Measurements from ENCODE around the gene ARFGAP3. TPM values are rescaled to one million over a fixed set of nuclear protein-coding genes. Genes with fewer than 3 reads are reported as not detected.
A peak's percentile ranks its signal among the peaks of the same experiment; 100 is the strongest.

Gene ARFGAP3
- total RNA-seq, 4 donors from 2014 or later, result 40.6 to 67.9 (median 49.1) TPM

- 75 to 79% methylated on average over 2 to 3 of the region's 14 CpGs for whole genome bisulfite sequencing, 2 donors (ENCODE audit: low coverage in 1 of 2)
- H3K4me1 ChIP-seq, result peaks cover 0 to 16% (median 5%) of the 10 kb centered on the region in 3 donors
- no peaks in the 10 kb centered on the region for H3K27me3 ChIP-seq
- TF ChIP-seq POLR2AphosphoS5 (IDR thresholded peaks at IDR 0.05) (no peak), POLR2A (IDR thresholded peaks at IDR 0.05) (no peak), EP300 (IDR thresholded peaks at IDR 0.05) (no peak), CTCF (IDR thresholded peaks at IDR 0.05) (no peak)
- no peak overlapping the region for H3K4me3 ChIP-seq
- H3K27ac ChIP-seq, result no peak overlapping the region
- no peak for ATAC-seq
- H3K36me3 ChIP-seq, result no peaks in the 10 kb centered on the region
- no peaks in the 10 kb centered on the region for H3K9me3 ChIP-seq
These were observed 83.9 kb downstream of the ARFGAP3 start for GRCh38 chr22:42773167-42773566.

- TF ChIP-seq POLR2A (IDR thresholded peaks at IDR 0.05) (no peak), CTCF (IDR thresholded peaks at IDR 0.05) (no peak), EP300 (IDR thresholded peaks at IDR 0.05) (no peak), POLR2AphosphoS5 (IDR thresholded peaks at IDR 0.05) (no peak)
- no peak for ATAC-seq
- H3K36me3 ChIP-seq, result no peaks in the 10 kb centered on the region
- peaks cover 0 to 16% (median 5%) of the 10 kb centered on the region in 3 donors for H3K4me1 ChIP-seq
- no peaks in the 10 kb centered on the region for H3K27me3 ChIP-seq
- H3K27ac ChIP-seq, result no peak overlapping the region
- WGBS, 2 donors (ENCODE audit: low coverage in 1 of 2), result 100% methylated on average over 2 of the region's 3 CpGs; no CpG with 5 or more reads in 1 of the 2 donors
- H3K4me3 ChIP-seq, result no peak overlapping the region
- no peaks in the 10 kb centered on the region for H3K9me3 ChIP-seq
These were observed 84.4 kb downstream of the ARFGAP3 start for GRCh38 chr22:42772647-42773046.

GRCh38 chr22:42770941-42771647 is 86.0 kb downstream of the ARFGAP3 start:
- Histone ChIP-seq H3K4me1 (peaks cover 0 to 16% (median 5%) of the 10 kb centered on the region in 3 donors), H3K36me3 (no peaks in the 10 kb centered on the region), H3K9me3 (no peaks in the 10 kb centered on the region), H3K4me3 (no peak overlapping the region), H3K27me3 (no peaks in the 10 kb centered on the region), H3K27ac (no peak overlapping the region)
- ATAC-seq, result no peak
- TF ChIP-seq EP300 (IDR thresholded peaks at IDR 0.05) (no peak), POLR2A (IDR thresholded peaks at IDR 0.05) (no peak), POLR2AphosphoS5 (IDR thresholded peaks at IDR 0.05) (no peak), CTCF (IDR thresholded peaks at IDR 0.05) (no peak)
- 81 to 92% methylated on average over 11 to 12 of the region's 15 CpGs for WGBS, 2 donors (ENCODE audit: low coverage in 1 of 2)

GRCh38 chr22:42770448-42770726 is 86.7 kb downstream of the ARFGAP3 start:
- Histone ChIP-seq H3K27me3 (no peaks in the 10 kb centered on the region), H3K36me3 (no peaks in the 10 kb centered on the region), H3K27ac (no peak overlapping the region), H3K9me3 (no peaks in the 10 kb centered on the region), H3K4me3 (peak overlapping the region in 1 of 2 donors; percentile 22), H3K4me1 (peaks cover 0 to 16% (median 5%) of the 10 kb centered on the region in 3 donors)
- no peak for ATAC-seq
- TF ChIP-seq POLR2AphosphoS5 (IDR thresholded peaks at IDR 0.05), result no peak
- TF ChIP-seq EP300 (IDR thresholded peaks at IDR 0.05), result no peak
- no peak for TF ChIP-seq POLR2A (IDR thresholded peaks at IDR 0.05)
- 100% methylated on average over 1 of the region's 4 CpGs; no CpG with 5 or more reads in 1 of the 2 donors for WGBS, 2 donors (ENCODE audit: low coverage in 1 of 2)

- Histone ChIP-seq H3K27me3 (no peaks in the 10 kb centered on the region), H3K4me3 (peak overlapping the region in 1 of 2 donors; percentile 22), H3K27ac (no peak overlapping the region), H3K9me3 (no peaks in the 10 kb centered on the region), H3K4me1 (peaks cover 0 to 16% (median 5%) of the 10 kb centered on the region in 3 donors), H3K36me3 (no peaks in the 10 kb centered on the region)
- peak; percentile 85 for ATAC-seq
- WGBS, 2 donors (ENCODE audit: low coverage in 1 of 2), result 5% methylated on average over 14 of the region's 50 CpGs; no CpG with 5 or more reads in 1 of the 2 donors
- TF ChIP-seq POLR2A (IDR thresholded peaks at IDR 0.05), result no peak
- TF ChIP-seq POLR2AphosphoS5 (IDR thresholded peaks at IDR 0.05), result peak; percentile 38
These were observed 87.3 kb downstream of the ARFGAP3 start for GRCh38 chr22:42769574-42770447.

Data from gastroesophageal sphincter (tissue), 4 donors.